ENCODE measurements around the gene TFF1.

TFF1 gene

GRCh38 chr21:42401154-42401553 lies 34.8 kb upstream of the TFF1 start:
- TF ChIP-seq TAF1 (IDR thresholded peaks at IDR 0.05; ENCODE audit: borderline replicate concordance, insufficient read depth, low read length) = no peak
- no peak for TF ChIP-seq SIN3A (IDR thresholded peaks at IDR 0.05; ENCODE audit: borderline replicate concordance, insufficient read depth, low read length)
- no peak for TF ChIP-seq POLR2AphosphoS5 (IDR thresholded peaks at IDR 0.05; ENCODE audit: low read depth, low read length)
- TF ChIP-seq REST (IDR thresholded peaks at IDR 0.05; ENCODE audit: insufficient read depth in 1 of 2, low read depth in 2 of 2, low read length in 2 of 2) = no peak
- no peak for TF ChIP-seq FOXP2 (optimal IDR thresholded peaks at IDR 0.05; ENCODE audit: borderline replicate concordance, extremely low read depth, extremely low read length, insufficient read depth)

GRCh38 chr21:42400525-42400924 lies 34.2 kb upstream of the TFF1 start:
- TF ChIP-seq SIN3A (IDR thresholded peaks at IDR 0.05; ENCODE audit: borderline replicate concordance, insufficient read depth, low read length) (no peak), FOXP2 (optimal IDR thresholded peaks at IDR 0.05; ENCODE audit: borderline replicate concordance, extremely low read depth, extremely low read length, insufficient read depth) (no peak), POLR2AphosphoS5 (IDR thresholded peaks at IDR 0.05; ENCODE audit: low read depth, low read length) (no peak), TAF1 (IDR thresholded peaks at IDR 0.05; ENCODE audit: borderline replicate concordance, insufficient read depth, low read length) (no peak), REST (IDR thresholded peaks at IDR 0.05; ENCODE audit: insufficient read depth in 1 of 2, low read depth in 2 of 2, low read length in 2 of 2) (no peak)

GRCh38 chr21:42398436-42399028 lies 32.2 kb upstream of the TFF1 start:
- TF ChIP-seq FOXP2 (optimal IDR thresholded peaks at IDR 0.05; ENCODE audit: borderline replicate concordance, extremely low read depth, extremely low read length, insufficient read depth) (no peak), SIN3A (IDR thresholded peaks at IDR 0.05; ENCODE audit: borderline replicate concordance, insufficient read depth, low read length) (no peak), REST (IDR thresholded peaks at IDR 0.05; ENCODE audit: insufficient read depth in 1 of 2, low read depth in 2 of 2, low read length in 2 of 2) (no peak), POLR2AphosphoS5 (IDR thresholded peaks at IDR 0.05; ENCODE audit: low read depth, low read length) (no peak), TAF1 (IDR thresholded peaks at IDR 0.05; ENCODE audit: borderline replicate concordance, insufficient read depth, low read length) (no peak)

GRCh38 chr21:42397746-42398394 lies 31.5 kb upstream of the TFF1 start:
- no peak for TF ChIP-seq SIN3A (IDR thresholded peaks at IDR 0.05; ENCODE audit: borderline replicate concordance, insufficient read depth, low read length)
- TF ChIP-seq TAF1 (IDR thresholded peaks at IDR 0.05; ENCODE audit: borderline replicate concordance, insufficient read depth, low read length) = no peak
- TF ChIP-seq REST (IDR thresholded peaks at IDR 0.05; ENCODE audit: insufficient read depth in 1 of 2, low read depth in 2 of 2, low read length in 2 of 2) = no peak
- TF ChIP-seq FOXP2 (optimal IDR thresholded peaks at IDR 0.05; ENCODE audit: borderline replicate concordance, extremely low read depth, extremely low read length, insufficient read depth) = no peak
- no peak for TF ChIP-seq POLR2AphosphoS5 (IDR thresholded peaks at IDR 0.05; ENCODE audit: low read depth, low read length)
